Epithelial cell of esophagus (primary cell): ENCODE results near the gene CFAP410.

Experiments used
- DNase-seq: peaks from one replicate; pipeline ENCODE4 v3.0.0; 2010; ENCODE audit warnings: low read depth
- H3K4me3 ChIP-seq: 2 replicates; pipeline ENCODE4 v1.5.1; 2011; ENCODE audit warnings: mild to moderate bottlenecking, low read length, control low read depth
- TF ChIP-seq, protein P1 (sequence below): IDR thresholded peaks from 2 replicates; pipeline ENCODE4 v1.5.1; 2011; ENCODE audit warnings: low read depth, mild to moderate bottlenecking, low read length, control low read depth, inconsistent platforms; ENCODE audit not compliant: insufficient read depth; ENCODE audit errors: missing control alignments

CFAP410 gene

GRCh38 chr21:44297525-44298290 lies 41.5 kb downstream of the CFAP410 start:
- peak; percentile 87 for DNase-seq
- TF ChIP-seq, protein P1, sequence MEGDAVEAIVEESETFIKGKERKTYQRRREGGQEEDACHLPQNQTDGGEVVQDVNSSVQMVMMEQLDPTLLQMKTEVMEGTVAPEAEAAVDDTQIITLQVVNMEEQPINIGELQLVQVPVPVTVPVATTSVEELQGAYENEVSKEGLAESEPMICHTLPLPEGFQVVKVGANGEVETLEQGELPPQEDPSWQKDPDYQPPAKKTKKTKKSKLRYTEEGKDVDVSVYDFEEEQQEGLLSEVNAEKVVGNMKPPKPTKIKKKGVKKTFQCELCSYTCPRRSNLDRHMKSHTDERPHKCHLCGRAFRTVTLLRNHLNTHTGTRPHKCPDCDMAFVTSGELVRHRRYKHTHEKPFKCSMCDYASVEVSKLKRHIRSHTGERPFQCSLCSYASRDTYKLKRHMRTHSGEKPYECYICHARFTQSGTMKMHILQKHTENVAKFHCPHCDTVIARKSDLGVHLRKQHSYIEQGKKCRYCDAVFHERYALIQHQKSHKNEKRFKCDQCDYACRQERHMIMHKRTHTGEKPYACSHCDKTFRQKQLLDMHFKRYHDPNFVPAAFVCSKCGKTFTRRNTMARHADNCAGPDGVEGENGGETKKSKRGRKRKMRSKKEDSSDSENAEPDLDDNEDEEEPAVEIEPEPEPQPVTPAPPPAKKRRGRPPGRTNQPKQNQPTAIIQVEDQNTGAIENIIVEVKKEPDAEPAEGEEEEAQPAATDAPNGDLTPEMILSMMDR, result peak; percentile 84
- no peak overlapping the region for H3K4me3 ChIP-seq

DNA sequence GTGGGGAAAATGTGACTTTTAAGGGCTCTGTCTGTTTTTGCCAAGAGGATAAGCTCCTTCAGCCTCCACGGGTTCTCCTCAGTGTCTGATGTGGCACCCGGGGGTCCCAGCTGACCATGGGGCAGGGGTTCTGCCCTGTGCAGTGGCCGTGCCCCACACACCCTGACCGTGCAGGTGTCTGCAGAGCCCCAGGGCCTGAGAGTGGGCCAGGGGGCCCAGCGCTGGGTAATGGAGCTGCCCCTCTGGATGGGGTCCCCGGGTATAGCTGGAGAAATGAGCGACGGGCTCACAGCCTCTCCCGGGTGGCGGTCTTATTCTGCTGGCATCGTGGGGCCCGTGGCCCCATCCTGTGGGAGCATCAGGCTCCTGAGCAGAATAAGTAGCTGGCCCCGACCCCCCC lies 42.3 kb downstream of the CFAP410 start:
- DNase-seq, result no peak
- TF ChIP-seq, protein P1, result no peak
- no peak overlapping the region for H3K4me3 ChIP-seq

- no peak for DNase-seq
- TF ChIP-seq, protein P1, result no peak
- H3K4me3 ChIP-seq, result no peak overlapping the region
These were observed 43.1 kb downstream of the CFAP410 start for GRCh38 chr21:44296103-44296519.

DNA sequence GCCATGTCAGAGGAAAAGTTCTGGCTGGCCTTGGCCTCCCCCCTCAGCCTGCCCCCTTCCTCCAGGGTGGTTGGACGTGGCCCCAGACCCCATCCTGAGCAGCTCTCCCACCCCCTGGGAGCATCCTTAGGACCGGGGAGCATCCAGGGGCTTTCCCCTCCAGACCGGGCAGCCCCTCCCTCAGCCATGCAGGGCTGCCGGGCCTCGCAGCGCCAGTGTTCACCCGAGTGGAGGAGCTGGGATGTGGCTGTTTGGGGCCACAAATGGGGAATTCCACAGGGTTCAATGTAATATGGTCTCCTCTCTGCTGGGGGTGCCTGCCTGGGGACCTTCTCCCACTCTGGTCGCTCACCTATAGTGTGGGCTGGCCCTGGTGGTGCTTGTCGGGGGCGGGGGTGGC lies 43.5 kb downstream of the CFAP410 start:
- H3K4me3 ChIP-seq, result no peak overlapping the region
- TF ChIP-seq, protein P1, result no peak
- DNase-seq, result no peak

DNA sequence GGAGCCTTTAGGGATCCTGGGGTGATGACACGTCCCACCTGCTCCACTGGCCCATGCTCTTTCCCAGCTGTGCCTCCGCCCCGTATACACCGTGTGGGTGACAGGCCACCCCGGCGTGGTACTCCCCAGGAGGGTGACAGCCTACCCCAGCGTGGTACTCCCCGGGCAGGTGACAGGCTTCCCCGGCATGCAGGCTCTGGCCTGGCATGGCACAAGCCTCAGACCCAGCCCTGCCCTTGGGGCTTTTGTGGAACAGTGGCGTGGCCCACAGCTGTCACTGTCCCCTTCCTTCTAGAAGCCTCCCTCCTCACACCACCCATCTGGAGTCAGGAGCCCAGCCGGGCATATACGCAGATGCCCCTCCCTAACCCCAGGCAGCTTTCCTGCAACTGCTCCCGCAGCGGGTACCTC lies 44.0 kb downstream of the CFAP410 start:
- H3K4me3 ChIP-seq, result no peak overlapping the region
- TF ChIP-seq, protein P1, result no peak
- no peak for DNase-seq

- H3K4me3 ChIP-seq, result no peak overlapping the region
- TF ChIP-seq, protein P1, result no peak
- DNase-seq, result no peak
These were observed 44.6 kb downstream of the CFAP410 start for GRCh38 chr21:44294391-44295162.
